ENCODE data around the gene ATG10. TPM values are rescaled to one million over a fixed set of nuclear protein-coding genes. Genes with fewer than 3 reads are reported as not detected.

ATG10 gene
- total RNA-seq, 1 donor from 2014 or later, result 8.7 TPM

- DNase-seq (ENCODE audit: extremely low spot score, unreplicated experiment), result no peak
- no peak for TF ChIP-seq CTCF (conservative IDR thresholded peaks at IDR 0.05)
- Mint-ChIP-seq H3K27me3 (no peaks in the 10 kb centered on the region), H3K4me3 (no peak overlapping the region), H3K9me3 (no peaks in the 10 kb centered on the region), H3K27ac (peak overlapping the region; percentile 67), H3K36me3 (no peaks in the 10 kb centered on the region), H3K4me1 (ENCODE audit: unreplicated experiment) (peaks cover 31% of the 10 kb centered on the region)
Measured at GRCh38 chr5:82164977-82165713, 193.3 kb downstream of the ATG10 start.

- H3K4me3 Mint-ChIP-seq, result no peak overlapping the region
- H3K36me3 Mint-ChIP-seq, result no peaks in the 10 kb centered on the region
- DNase-seq (ENCODE audit: extremely low spot score, unreplicated experiment), result no peak
- peaks cover 31% of the 10 kb centered on the region for H3K4me1 Mint-ChIP-seq (ENCODE audit: unreplicated experiment)
- peak; percentile 78 for TF ChIP-seq CTCF (conservative IDR thresholded peaks at IDR 0.05)
- no peaks in the 10 kb centered on the region for H3K27me3 Mint-ChIP-seq
- H3K9me3 Mint-ChIP-seq, result no peaks in the 10 kb centered on the region
- peak overlapping the region; percentile 67 for H3K27ac Mint-ChIP-seq
Measured at GRCh38 chr5:82165740-82166530, 194.1 kb downstream of the ATG10 start.

- no peak for TF ChIP-seq CTCF (conservative IDR thresholded peaks at IDR 0.05)
- Mint-ChIP-seq H3K27me3 (no peaks in the 10 kb centered on the region), H3K27ac (no peak overlapping the region)
Measured at GRCh38 chr5:82167372-82167935, 195.6 kb downstream of the ATG10 start.

GRCh38 chr5:82168294-82168693, 196.5 kb downstream of the ATG10 start:
- no peak for DNase-seq (ENCODE audit: extremely low spot score, unreplicated experiment)
- no peaks in the 10 kb centered on the region for H3K27me3 Mint-ChIP-seq

More at GRCh38 chr5:82167372-82167935, 195.6 kb downstream of the ATG10 start:
- H3K4me1 Mint-ChIP-seq (ENCODE audit: unreplicated experiment), result peaks cover 31% of the 10 kb centered on the region
- no peaks in the 10 kb centered on the region for H3K9me3 Mint-ChIP-seq
- H3K4me3 Mint-ChIP-seq, result no peak overlapping the region
- H3K36me3 Mint-ChIP-seq, result peaks cover 3% of the 10 kb centered on the region
- no peak for DNase-seq (ENCODE audit: extremely low spot score, unreplicated experiment)

GRCh38 chr5:82169892-82170291, 198.1 kb downstream of the ATG10 start:
- Mint-ChIP-seq H3K4me3 (no peak overlapping the region), H3K9me3 (no peaks in the 10 kb centered on the region), H3K36me3 (peaks cover 3% of the 10 kb centered on the region), H3K27ac (no peak overlapping the region), H3K27me3 (no peaks in the 10 kb centered on the region), H3K4me1 (ENCODE audit: unreplicated experiment) (peaks cover 21% of the 10 kb centered on the region)
- no peak for DNase-seq (ENCODE audit: extremely low spot score, unreplicated experiment)
- TF ChIP-seq CTCF (conservative IDR thresholded peaks at IDR 0.05), result no peak

More at GRCh38 chr5:82168294-82168693, 196.5 kb downstream of the ATG10 start:
- Mint-ChIP-seq H3K36me3 (peaks cover 3% of the 10 kb centered on the region), H3K4me1 (ENCODE audit: unreplicated experiment) (peaks cover 30% of the 10 kb centered on the region), H3K9me3 (no peaks in the 10 kb centered on the region), H3K27ac (no peak overlapping the region), H3K4me3 (no peak overlapping the region)
- no peak for TF ChIP-seq CTCF (conservative IDR thresholded peaks at IDR 0.05)
